SK-N-SH (cell line): ENCODE data around the gene EBF3.

Experiments
- CTCF ChIP-seq: fragments of 200-600 bp; sonication (generic); IDR thresholded peaks from 2 replicates; pipeline ENCODE4 v1.6.1; 2017; ENCODE audit warnings: antibody characterized with exemption, mild to moderate bottlenecking, moderate library complexity
- EP300 ChIP-seq, 2 experiments: IDR thresholded peaks; 2 replicates each; pipeline versions ENCODE4 v1.4.0 to v1.6.1; 2012; ENCODE audit warnings: borderline replicate concordance in 1 of 2, low read depth in 1 of 2, low read length in 1 of 2
- REST ChIP-seq: IDR thresholded peaks from 2 replicates; pipeline ENCODE4 v1.6.1; 2012; ENCODE audit warnings: mild to moderate bottlenecking, low read depth, low read length, moderate library complexity
- TAF1 ChIP-seq: IDR thresholded peaks from 2 replicates; pipeline ENCODE4 v1.6.1; 2012; ENCODE audit warnings: low read depth, mild to moderate bottlenecking, low read length, moderate library complexity, borderline replicate concordance

- TF ChIP-seq REST (no peak), CTCF (peak; percentile 35), EP300 (IDR thresholded peaks at IDR 0.05; ENCODE audit: borderline replicate concordance in 1 of 2, low read depth in 1 of 2, low read length in 1 of 2) (no peak), TAF1 (no peak)
Observed at GRCh38 chr10:129971381-129972144, 7.5 kb upstream of the EBF3 start.
